Dermis microvascular lymphatic vessel endothelial cell (primary cell): ENCODE measurements around the gene HDAC4. TPM values are rescaled to one million over a fixed set of nuclear protein-coding genes. Genes with fewer than 3 reads are reported as not detected.
A peak's percentile ranks its signal among the peaks of the same experiment; 100 is the strongest.

Experiments
- DNase-seq, 2 donors: peaks; one replicate each; pipeline versions ENCODE4 v3.0.0 to v3.0.0-alpha.2; 2010; ENCODE audit warnings: low read depth in 2 of 2
- total RNA-seq: library from RNA; depleted of rRNA; stranded (reverse); fragments of >200 nt; gene quantifications from 2 replicates; pipeline ENCODE4 v1.2.1, GENCODE V29; 2014

Gene HDAC4
- total RNA-seq, 1 donor from 2014 or later, result 10.4 TPM

DNA sequence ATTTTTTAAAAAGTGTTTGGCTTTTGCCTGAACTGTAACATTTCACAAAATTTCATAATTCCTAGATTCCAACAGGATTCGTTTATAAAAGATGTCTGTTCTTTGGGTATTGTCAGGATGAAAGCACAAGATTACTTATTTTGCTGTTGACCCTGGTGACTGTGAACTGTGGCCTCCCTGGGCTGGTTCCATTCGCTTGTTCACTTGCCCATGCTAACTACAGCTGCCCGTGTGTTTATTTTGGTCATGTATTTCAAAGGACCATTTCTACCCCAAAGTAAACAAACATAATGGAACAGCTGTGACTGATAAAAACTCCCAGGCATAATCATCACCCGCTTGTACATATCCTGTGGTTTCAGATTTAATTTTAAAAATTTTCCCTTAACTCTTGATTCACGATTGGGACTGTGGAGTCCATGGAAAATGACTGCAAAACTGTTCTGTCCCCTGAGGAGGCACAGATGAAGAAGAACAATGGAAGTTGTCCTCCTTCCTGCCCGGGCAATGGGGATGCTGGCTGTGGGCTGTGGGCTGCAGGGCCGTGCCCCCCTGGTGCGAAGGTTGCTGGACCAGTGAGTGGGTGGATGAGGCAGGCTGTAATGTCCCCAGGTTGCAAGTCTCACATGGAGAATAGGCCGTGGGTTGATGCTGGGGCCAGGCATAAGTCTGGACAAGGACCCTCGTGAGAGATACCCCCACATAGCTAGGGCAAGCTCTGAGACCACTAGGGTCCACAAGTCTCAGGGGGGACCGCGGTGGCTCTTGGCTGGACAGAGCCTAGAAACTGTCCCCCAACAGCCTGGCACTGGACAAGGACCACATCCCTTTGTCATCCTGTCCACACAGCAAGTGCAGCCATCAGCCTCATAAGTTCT lies 28.9 kb upstream of the HDAC4 start:
- peak in 1 of 2 donors; percentile 9 for DNase-seq

DNA sequence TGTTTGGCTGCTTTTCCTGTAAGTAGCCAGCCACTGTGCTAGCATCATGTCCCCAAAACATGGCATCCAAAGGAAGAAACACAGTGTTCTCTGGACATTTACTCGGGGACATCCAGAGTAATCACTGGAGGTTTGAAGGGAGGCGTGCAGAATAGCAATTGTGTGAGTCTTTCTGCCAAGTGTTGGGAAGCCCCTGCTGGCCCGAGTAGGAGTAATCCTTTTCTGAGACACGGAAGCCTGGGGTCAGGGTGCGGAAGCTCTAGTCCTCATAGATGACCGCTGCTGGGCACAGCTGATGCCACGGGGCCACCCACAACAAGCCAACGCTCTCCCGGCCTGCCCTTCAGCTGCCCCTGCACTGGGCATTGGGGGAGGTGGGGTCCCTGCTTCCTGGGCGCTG lies 24.8 kb upstream of the HDAC4 start:
- no peak for DNase-seq

DNA sequence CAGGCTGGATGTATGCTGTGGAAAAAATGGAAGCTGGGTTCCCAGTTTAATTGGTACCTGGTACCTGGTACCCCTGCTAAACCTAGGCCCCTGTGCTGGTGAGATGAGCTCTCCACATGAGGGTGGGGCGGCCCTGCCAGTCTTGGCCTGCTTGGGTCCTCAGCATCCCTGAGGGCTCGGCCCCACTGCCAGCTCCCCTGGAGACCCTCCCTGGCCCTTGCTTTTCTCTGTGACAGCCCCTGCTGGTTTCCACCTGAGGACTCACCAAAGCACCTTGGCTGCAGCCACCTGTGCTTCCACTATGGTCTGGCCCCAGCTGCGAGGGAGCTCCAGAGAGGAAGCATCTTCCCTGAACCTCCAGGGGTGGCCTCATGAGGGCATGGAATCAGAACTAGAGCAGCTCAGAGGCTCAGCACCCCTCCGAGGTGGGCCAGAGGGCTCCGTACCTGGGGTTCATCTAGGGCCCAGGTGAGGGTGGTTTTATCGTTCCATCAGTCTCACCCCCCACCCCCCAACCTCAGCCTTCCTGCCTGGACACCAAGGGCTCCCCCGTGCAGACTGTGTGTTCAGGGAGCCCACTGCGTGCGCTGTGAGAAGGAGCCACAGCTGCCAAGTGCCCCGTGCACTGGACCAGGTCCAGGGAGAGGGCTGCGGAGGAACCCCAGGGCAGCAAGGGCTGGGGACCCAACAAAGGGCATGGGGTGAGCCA lies 23.7 kb upstream of the HDAC4 start:
- DNase-seq, result no peak

DNA sequence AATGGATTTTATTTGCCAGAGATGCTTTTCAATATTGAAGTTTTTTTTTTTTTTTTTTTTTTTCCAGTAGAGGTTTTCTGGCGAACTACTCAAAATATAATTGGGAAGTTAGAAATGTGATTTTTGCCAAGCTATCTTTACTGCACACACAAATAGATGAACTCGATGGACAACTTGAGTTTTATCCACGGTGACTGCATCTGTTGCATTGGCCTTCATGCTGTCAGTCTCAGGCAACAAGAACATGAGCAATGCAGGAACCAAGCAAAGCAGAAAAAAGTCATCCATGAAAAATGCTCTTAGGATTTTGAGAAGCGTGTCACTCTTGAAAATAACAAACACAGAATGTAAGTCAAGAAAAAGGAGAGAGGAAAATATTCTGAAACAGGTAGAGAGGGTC lies 22.7 kb upstream of the HDAC4 start:
- DNase-seq, result no peak

DNA sequence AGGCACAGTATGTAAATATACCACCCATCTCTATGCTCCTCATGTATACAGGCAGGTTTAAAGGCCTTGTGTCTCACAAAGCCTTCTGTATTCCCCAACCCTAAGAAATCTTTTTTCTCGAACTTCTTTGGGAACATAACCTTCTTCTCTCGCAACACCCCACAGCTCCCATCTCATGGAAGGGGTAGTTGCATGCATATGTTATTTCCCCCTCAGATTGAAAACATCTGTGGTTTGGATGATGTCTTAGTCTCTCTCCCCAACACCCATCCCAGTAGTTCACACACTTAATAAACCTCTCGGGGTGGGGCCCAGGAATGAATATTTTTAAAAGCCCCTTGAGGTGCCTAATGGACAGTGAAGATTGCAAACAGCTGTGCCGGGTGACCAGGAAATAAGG lies 21.0 kb upstream of the HDAC4 start:
- no peak for DNase-seq

DNA sequence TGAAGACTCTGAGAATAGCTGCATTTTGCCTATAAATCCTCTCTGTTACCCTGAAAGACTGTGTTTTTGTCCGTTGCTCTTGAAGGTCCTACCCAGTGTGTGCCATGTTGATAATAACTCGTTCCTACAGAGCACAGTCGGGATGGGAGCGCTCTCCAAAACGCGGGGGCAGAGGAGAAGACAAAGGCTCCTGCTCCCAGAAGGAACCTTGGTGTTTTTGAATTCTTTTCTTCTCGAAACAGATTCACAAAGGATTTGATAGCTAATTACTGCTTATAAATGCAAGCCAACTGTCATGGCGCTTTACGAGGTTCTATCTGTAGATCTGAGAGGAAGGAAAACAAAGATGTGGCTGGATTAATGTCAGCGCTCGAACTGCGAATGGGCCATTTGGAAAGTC lies 19.3 kb upstream of the HDAC4 start:
- no peak for DNase-seq

DNA sequence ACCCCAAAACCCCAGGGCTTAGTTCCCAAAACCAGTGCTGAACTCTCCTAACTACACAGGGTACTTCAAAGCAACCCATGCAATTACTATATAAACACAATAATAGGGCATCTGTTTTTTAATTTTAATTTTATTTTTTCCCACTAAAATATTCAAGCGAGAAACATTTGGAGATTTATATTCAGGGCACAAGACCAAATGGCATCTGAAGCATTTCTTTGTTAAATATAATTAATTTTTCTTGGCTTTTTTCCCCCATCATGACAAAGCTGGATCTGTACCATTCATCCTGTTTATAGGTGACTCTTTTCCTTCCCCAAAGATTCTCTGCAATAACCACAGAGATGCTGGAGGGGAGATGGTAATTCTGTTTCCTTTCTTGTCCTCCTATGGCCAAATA lies 18.1 kb upstream of the HDAC4 start:
- no peak for DNase-seq

DNA sequence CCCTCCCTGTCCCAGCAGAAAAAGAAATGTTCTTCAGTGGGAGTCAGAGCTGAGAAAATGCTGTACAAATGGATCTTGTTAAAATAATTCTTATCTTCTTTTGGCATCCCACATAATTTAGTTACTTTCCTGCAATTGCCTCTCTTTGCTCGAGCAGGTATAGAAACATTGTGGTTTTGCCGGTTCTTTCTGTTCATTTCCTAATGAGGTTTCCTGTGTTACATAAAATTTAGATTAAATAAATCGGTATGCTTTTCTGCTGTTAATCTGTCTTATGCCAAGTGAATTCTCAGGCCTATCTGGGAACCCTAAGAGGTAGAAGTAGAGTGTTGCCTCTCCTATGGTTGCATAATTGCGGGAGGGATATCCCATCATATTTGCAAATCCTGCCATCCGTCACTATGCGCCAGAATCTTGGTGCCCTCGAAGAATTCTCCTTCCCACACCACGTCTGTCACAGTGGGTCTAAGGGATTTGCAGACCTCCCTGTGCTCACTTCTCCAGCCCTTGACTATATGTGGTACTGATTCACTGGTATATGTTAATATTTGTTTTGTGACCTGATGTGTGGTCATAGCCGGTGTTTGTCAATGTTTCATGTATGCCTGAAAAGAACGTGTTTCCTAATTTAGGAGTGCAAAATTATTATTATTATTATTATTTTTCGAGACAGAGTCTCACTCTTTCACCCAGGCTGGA lies 12.2 kb upstream of the HDAC4 start:
- DNase-seq, result no peak

DNA sequence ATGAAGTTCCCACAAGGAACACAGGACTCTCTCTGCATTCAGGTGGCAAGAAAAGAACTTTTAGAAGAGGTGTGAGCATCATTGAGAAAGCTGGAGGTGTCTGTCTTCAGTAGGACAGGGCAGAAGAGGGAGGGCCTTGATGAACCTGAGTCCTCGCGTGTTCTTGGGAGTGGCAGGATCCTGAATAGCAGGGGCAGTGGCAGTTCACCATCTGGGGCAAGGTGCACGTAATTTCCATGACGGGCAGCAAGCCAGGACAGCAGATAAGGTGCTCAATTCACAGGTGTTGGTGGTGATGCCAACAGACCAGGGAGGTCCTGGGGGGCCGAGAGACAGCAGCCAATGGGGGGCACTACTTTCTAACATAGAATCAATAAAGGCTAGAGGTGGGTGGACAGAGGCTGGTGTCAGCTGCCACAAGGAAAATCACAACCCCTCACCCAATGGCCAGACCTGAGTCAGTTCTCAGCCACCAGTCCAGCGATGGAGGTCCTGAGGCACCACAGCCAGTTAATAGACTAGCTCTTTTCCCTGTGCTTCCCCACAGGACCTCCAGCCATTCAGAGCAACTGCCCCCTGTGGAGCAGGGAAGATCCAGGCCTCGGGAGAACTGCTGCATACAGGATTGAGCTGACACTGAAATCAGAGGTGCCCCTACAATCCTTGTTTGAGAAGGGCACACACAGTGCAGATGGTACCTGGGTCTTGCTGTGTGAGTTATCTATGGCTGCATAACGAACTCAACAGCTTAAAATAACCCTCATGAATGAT lies 10.9 kb upstream of the HDAC4 start:
- no peak for DNase-seq

DNA sequence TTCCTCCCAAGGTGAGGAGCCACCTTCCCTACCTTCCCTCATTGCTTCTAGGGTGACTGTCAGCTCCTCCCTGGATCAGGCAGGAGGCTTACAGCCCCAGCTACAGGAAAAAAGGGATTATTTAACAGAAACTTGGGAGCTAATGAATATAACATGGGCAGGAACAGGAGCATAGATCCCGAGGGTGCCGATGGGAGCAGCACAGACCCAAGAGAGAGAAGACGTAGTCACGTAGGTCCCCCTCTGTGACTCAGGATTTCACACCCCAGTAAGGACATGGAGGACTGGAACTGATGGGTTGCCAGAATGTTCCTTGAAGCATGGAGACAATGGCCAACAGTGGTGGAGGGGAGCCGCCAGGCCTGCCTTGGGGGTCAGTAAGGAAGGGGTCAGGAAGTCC lies 10.3 kb upstream of the HDAC4 start:
- no peak for DNase-seq

DNA sequence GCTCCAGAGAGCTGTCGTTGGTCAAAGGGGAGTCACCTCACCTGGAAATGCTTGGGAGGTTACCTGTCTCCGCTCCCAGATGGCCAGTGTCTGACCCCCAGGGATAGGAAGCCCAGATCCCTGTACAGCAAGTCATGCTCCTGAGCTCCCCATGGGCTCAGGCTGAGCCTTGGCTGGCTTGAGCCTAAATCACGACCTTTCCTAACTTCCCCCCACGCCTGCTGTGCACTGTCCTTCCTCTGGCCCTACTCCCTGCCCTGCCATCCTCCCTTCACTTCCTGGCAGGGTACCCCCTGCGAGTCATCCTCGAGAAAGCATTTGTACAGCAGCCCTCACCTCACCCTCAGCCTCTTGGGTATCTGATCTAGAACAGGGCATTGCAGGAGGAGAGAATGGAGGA lies 9.2 kb upstream of the HDAC4 start:
- no peak for DNase-seq

DNA sequence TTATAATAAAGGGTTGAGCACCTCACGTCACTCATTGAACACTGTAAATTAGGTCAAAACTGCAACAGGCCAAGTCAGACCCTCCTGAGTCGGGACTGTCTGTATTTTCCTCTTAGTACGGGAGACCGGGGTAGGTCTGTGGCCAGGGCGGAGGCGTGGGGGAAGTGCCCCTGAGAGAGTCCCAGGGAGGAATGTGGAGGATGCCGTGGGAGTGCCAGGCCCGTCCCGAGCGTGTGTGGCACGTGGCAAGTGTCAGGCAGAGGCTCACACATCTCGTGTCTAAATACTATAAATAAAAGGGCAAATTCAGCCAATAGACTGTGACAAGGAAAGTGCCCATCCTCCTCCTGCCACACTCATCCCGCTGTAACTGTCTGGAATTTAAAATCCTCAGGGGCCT lies 6.3 kb upstream of the HDAC4 start:
- no peak for DNase-seq

DNA sequence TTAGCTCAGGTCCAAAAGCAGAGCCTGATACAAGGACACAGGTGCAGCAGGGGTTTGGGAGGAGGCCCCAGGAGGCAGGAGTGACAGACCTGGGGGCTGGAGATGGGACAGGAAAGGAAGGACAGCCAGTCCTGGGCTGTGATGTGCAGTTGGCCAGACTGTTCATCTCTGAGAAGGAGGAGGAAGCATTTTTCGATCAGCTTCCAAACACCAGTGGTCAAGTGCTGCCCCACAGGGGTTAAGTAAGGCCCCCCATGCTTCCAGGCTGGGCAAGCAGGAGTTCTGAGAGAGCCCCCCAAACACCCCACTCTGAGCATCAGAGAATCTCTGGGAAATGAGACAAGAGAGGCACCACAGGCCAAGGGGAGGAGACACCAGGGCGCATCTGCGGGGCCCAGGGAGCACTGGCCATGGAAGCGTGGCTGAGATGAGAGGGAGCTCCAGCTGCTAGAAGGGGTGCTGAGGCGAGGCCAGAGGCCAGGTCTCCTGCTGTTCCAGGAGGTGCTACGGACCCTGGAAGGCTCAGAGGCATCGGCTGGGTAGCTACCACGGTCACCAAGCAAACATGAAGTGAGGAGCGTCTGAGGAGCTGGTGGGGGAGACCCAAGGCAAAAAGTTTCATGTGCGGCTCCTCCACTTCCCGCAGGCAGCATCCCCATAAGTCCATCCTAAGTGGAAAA lies 5.6 kb upstream of the HDAC4 start:
- DNase-seq, result no peak

DNA sequence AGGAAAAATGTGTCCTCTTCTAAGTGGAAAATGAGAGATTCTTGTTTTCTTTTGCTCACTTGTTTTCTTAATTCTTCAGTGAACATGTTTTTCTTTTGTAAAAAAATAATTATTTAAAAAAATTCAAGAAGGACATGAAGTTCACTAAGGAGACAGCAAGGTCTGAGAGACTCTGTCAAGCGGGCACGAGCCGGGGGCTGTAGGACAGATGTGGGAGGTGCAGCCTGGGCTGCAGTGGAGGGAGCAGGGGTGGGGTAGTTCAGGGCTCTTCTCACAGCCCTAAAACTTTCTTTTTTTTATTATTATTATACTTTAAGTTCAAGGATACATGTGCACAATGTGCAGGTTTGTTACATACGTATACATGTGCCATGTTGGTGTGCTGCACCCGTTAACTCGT lies 4.3 kb upstream of the HDAC4 start:
- DNase-seq, result no peak

DNA sequence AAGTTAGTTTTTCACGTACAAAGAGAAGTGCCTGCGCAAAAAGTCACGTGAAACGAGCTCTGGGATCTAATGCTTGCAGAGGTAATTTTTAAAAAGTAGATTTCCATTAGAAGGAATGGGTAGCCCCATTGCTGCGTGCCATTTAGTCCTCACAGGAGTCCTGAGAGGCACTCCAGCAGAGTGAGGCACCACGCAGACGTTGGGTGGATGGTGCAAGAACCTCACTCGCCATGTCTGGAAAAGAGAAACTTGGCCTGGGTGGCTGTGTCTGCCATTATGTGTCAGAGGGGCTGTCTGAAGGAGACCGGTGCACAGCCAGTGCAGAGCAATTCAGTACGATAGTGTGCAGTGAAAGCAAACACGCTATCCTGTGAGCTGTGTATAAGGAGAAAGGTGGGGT lies 1.8 kb upstream of the HDAC4 start:
- no peak for DNase-seq

DNA sequence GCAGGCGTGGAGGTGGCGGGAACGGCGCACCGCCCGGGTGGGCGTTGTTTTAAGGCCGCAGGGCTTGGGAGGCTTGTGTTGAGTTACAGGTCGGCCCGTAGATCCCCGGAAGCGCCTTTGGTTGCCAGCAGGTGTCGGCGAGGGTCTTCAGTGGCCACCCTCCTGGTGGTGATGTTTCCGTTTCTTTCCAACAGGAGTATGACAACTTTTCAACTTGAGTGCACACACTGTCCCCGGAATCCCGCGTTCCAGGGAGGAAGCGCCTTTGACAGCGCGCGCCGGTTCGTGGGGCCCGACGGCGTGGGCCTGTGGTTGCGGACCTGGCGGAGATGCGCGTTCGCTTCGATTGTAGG lies 1.0 kb upstream of the HDAC4 start:
- DNase-seq, result peak in 1 of 2 donors; percentile 38

DNA sequence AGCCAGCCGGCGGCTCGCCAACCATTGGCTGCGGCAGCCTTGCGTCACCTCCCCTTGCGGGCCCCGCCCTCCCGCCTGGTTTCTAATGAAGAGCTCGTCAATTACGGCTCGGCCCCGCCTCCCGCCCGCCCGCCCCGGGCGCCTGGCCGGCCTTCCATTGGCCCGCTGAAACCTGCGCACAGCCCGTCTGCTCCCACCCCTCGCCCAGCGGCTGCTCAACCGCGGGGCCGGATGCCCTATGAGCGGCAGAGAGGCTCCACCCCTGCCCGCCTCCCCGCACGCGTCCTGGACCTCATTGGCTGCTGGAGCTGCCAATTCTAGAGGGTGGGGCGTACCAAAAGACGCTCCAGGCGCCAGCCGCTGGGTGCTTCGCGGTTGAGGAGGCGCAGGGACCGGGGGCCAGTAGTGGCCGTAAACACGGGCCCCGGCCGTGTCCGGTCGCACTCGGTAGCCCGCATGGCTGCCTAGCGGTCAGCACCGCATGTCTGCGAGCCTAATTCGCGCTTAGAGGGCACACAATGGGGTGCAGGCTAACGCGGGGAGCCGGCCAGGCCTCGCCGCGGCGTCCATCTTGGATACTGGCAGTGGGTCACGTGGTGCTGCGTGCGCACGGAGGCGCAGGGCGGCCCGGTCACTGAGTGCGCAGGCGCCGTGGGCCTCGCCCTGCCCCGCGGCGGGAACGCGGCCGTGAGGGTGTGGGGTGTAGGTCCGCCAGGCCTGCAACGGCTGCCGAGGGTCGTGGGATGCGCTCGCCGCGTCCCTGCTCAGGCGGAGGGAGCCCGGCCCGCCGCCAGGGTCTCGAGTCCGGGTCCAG lies 454 bp upstream of the HDAC4 start:
- peak; percentile 95 to 99 for DNase-seq

DNA sequence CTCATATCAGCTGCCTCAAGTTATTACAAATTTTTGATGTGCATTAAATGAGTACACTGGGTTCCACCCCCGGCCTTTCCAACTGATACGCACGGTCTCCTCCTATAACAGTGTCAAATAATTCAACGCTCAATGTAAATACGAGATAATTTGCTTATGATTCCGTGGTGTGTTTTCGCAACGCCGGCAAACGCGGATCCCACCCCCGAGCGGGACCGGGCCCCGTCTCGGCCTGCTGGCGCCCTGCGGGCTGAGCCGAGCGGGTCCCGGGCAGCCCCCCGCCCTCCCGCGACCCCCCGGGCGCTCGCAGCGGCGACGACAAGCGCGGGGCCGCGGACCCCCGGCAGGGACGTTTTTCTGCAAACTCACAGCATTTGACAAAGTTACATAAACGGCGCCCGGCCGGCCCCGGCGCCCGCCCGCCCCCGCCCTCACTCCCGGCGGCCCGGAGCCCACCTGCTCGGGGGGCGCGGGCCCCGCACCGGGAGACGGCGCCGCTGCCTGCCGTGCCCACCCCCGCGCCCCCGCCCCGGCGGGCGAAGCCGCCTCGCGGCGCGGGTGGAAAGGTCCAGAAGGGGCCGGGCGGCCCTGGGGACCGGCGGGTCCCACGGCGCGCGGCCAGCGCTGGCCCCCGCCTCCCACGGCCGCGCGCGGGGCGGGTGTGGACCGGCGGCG lies 762 bp downstream of the HDAC4 start:
- DNase-seq, result no peak

DNA sequence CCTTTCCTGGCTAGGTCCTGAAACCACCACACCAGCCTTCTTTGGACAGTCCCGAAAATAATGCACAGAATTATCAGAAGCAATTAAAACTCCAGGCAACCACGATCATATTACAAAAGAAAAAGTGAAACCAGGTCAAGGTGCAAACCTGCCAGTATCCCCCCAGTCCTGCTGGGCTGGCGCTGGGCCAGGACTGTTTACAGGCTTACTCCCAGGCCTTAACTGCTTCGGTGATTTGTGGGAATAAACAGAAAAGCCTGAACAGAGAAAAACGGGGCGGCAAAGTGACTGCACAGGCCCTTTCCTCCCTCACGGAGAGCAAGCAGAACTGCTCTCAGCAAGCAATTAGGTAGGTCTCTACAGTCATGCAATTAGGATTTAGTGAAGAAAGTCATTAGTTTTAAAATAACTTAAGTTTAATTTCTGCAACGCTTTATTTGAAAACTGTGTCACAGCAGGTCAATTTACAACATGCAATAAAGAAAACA lies 1.3 kb downstream of the HDAC4 start:
- peak; percentile 31 to 39 for DNase-seq

DNA sequence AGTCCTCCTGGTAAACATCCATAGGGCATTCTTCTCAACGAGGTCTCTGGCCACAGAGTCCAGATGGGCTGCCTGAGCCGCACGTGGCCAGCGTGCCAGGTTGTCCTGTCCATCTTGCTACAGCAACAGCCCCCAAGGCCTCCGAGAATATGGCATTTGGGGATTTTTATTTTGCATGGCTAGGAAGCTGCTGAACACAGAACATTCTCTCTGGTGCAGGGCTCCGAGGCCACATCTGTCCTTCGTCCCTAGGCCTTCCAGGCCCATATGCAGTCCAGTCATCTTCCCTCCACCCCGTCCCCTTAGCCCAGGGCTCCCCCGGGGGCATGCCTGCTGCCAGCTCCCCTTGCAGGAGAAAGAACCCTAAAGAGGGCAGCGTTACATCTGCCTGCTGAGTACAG lies 2.3 kb downstream of the HDAC4 start:
- DNase-seq, result no peak
